Fibroblast of skin of right quadriceps (primary cell): ENCODE results near the gene EIF4E1B.

Experiments used
- DNase-seq: peaks from one replicate; pipeline ENCODE4 v3.0.0-alpha.2; 2013

Gene EIF4E1B

DNA sequence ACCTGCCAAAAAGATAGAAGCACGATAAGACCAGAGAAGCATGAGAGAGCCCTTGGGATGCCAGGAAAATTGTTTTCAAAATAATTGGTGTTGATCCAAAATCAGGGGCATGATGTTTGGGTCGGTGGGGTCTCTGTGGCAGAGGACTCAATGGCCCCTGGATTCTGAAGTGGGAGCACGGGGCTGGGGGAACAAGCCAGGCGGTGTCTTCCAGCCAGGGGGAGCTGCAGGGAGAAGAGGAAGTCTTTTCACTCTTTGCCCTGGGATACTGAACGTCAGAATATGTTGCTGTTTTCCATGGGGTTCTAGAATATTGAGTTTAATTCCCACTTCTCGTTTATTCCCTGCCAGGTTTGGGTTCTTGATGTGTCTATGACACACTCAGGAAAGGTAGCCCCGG is 37.2 kb downstream of the EIF4E1B start:
- DNase-seq, result no peak

GRCh38 chr5:176670449-176670848 is 40.0 kb downstream of the EIF4E1B start:
- DNase-seq, result no peak

- DNase-seq, result no peak
These were observed 40.9 kb downstream of the EIF4E1B start for GRCh38 chr5:176671399-176671798.

GRCh38 chr5:176671890-176672747 is 41.6 kb downstream of the EIF4E1B start:
- DNase-seq, result no peak

- DNase-seq, result no peak
These were observed 43.4 kb downstream of the EIF4E1B start for GRCh38 chr5:176673651-176674583.

DNA sequence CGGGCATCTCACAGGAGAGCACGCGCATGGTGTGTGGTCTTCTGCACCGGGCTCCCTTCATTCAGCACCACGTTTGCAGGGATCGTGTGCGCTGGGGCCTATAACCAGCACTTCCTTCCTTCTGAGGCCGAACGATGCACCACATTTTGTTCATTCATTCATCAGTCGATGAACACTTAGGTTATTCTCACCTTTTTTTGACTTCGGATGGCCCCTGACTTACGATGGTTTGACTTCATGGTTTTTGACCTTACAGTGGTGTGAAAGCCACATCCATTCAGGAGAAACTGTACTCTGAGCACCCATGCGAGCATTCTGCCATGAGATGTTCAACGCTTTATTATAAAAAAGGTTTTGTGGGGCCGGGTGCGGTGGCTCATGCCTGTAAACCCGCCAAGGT is 44.3 kb downstream of the EIF4E1B start:
- no peak for DNase-seq

GRCh38 chr5:176675676-176676360 is 45.3 kb downstream of the EIF4E1B start:
- DNase-seq, result peak; percentile 41

DNA sequence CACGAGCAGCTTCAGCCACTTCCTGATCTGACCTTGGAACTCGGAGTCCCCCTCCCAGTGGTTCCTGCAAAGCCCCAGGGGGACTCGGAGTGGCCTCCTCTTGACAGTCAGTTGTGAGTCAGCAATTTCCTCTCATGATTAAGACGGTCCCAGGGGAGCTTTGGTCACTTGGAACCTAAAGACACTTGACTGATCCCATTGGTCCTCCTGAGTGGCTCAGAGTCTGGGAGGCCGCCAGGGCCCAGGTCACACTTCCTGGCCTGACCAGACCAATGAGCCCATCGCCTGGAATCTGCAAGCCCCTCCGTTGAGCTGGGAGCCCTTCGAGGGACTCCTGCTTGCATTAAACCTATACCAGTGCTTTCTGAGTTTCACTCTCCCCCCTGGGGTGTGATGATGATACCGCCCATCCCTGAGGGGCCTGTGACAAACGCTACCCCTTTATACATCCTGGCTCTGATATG is 45.9 kb downstream of the EIF4E1B start:
- DNase-seq, result peak; percentile 77

GRCh38 chr5:176677209-176677939 is 46.9 kb downstream of the EIF4E1B start:
- no peak for DNase-seq

- DNase-seq, result no peak
These were observed 48.1 kb downstream of the EIF4E1B start for GRCh38 chr5:176678584-176678983.

DNA sequence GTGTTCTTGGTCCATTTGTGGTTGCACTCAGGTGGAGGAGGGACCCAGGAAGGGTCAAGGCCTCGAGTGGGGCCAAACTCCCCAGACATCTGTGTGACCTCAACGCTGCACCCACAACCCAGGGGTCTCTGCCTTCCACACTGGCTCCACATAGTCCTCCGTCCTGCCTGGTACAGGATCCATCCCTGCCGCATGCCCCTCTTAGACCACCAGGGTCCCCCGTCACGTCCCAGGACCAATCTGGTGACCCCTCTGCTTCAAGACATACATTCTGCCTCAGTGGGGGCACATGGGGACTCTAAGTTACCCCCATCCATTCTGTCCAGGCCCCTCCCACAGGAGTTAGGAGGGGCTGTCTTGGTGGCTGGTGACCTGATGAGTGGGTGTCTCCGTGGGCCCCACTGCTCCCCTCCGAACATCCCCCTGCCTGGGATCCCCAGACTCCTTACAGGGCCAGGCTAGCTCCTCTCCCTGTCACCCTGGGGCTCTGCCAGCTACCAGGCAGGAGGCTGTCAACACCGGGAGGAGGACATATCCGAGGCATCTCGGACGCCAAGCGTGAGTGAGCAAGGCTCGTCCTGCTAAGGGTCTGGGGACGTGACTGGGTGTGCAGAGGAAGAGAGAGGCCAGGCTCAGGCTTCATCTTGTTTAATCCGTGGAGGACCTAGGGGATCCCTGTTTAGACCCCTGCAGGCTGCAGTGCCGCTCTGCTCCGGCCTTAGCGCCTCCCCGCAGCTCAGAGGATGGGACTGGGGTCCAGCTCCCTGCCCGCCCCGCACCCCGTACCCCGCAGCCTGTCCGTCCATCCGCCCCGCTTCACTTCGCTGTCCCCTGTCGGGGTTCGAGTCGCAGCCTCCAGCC is 49.1 kb downstream of the EIF4E1B start:
- no peak for DNase-seq

- DNase-seq, result no peak
These were observed 49.7 kb downstream of the EIF4E1B start for GRCh38 chr5:176680226-176680563.

DNA sequence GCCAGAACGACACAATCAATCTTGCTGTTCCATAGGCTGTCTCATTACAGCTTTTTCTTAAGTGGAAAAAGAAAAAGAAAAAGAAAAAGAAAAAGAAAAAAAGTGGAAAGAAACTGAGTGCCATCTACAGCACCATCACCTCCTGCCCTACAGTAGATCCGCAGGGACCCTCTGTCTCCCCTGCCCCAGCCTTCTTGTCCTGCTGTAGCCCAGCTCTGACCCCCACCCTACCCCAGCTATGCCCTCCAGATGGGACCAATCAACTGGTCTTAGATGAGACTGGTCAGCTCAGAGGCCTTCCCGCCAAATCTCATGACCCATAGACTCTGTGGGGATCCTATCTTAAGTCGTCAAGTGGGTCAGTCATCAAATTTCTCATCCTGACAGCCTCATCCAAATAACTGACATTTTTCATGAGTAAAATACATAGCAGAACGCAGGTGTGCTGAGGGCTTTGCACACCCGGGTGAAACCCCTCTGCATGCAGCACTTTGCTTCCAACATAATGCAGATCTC is 51.6 kb downstream of the EIF4E1B start:
- DNase-seq, result no peak

- no peak for DNase-seq
These were observed 54.5 kb downstream of the EIF4E1B start for GRCh38 chr5:176685010-176685409.

GRCh38 chr5:176687247-176687646 is 56.8 kb downstream of the EIF4E1B start:
- no peak for DNase-seq

- DNase-seq, result no peak
These were observed 57.4 kb downstream of the EIF4E1B start for GRCh38 chr5:176687881-176688280.

- DNase-seq, result no peak
These were observed 60.4 kb downstream of the EIF4E1B start for GRCh38 chr5:176690911-176691310.

DNA sequence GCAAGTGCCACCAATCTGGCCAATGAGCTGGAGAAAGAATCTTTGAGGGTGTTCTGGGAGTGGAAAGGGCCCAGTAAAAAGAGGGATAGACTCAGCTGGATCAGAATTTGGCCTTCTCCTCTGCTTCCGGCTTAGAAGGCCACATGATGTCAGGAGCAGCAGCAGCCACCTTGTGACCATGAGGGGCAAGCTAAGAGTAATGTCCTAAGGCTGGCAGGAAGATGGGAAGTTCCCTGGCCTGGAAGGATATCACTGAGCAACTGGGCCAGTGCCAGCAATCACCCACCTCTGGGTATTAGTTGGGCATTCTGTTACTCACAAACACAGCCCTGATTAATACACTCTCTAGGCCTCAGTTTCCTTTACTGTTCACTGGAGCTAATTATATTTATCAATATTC is 61.0 kb downstream of the EIF4E1B start:
- no peak for DNase-seq

DNA sequence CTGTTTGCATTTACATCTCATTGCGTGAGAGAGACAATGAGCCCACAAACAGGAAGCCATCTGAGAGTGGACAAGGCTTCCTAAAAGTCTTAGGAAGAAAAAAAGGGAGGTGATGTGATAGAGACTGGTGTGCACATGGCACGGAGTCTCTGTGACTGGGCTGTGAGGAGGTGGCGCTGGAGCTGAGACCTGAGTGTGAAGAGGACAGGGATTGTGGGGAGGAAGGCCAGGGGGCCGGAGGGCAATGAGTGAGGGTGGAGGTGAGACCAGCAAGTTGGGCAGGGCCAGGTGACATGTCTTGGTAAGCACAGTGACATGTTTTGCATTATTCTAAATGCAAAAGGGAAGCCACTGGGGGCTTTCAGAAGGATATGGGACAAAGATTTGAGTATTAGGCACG is 61.9 kb downstream of the EIF4E1B start:
- DNase-seq, result no peak

DNA sequence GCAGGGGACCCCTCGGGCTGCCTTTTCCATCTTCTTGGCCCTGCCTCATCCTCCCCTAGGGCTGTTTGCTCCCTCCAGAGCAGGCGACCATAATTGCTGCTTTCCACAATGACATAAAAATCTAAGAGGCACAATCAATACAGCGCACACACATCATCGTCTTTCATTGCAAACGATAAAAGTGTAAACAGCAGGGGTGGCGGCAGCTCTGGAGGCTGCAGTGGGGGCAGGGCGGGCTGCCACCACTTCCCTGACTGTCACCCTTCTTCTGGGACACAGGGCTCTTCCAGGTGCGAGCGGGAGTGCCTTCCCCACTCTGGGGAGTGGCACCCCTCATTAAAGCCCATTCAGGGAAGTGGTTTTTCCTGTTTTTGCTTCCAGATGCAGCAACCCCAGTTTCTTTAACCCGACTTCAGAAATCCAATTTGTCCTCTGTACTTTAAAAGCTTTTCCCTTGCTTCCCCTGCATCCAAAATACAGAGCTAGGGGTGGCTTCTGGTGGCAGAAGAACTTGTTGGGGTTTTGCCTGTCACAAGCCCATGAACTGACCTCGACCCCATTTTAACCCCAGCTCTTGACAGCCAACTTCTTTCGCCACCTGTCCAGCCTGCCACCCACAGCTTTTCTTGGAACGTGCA is 62.5 kb downstream of the EIF4E1B start:
- no peak for DNase-seq

DNA sequence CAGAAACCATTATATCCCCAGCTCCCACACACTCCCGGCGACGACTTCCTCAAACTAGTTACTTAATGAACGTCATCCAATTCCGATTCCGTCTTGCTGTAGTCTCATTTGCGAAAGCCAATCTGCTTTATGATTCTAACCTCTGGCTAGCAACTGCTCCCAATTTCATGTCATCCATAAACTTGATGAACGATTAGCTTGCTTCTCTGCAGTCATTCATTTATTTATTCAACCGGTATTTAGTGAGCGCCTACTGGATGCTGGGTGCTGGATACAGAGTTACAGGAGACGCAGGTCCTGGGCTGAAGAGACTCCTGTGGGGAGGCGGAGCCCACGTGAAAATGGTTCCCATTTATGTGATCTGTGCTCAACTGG is 63.0 kb downstream of the EIF4E1B start:
- no peak for DNase-seq
